ENCODE results near the gene ZNF584.
"Not testable (repeated sequence)": the region's sequence is repeated elsewhere in the genome, so short reads cannot be mapped to it uniquely, and the experiment has no call there.

The ZNF584 gene

GRCh38 chr19:58400316-58400915 lies 8.0 kb upstream of the ZNF584 start:
- DNase-seq = peak in 17 of 42 donors; percentile 17 to 62 (median 37)
- intact Hi-C loops (cut with DNase I) = no loop called here

GRCh38 chr19:58400916-58401839 lies 7.3 kb upstream of the ZNF584 start:
- intact Hi-C loops (cut with DNase I) = no loop called here
- peak; percentile 98 to 100 (median 99) for DNase-seq

- intact Hi-C loops (cut with DNase I) = no loop called here
- DNase-seq = no peak
These were observed 6.5 kb upstream of the ZNF584 start for GRCh38 chr19:58401840-58402421.

GRCh38 chr19:58403920-58404478 lies 4.5 kb upstream of the ZNF584 start:
- DNase-seq = not testable (repeated sequence)

GRCh38 chr19:58406818-58407657 lies 1.4 kb upstream of the ZNF584 start:
- DNase-seq = no peak
- intact Hi-C loops (cut with DNase I) = no loop called here

More at GRCh38 chr19:58403920-58404478, 4.5 kb upstream of the ZNF584 start:
- intact Hi-C loops (cut with DNase I) = not testable (repeated sequence)

- intact Hi-C loops (cut with DNase I) = no loop called here
- DNase-seq = no peak
These were observed 744 bp upstream of the ZNF584 start for GRCh38 chr19:58407658-58408151.

- intact Hi-C loops (cut with DNase I) = no loop called here
- DNase-seq = peak in 17 of 42 donors; percentile 13 to 52 (median 30)
These were observed 751 bp downstream of the ZNF584 start for GRCh38 chr19:58409010-58409790.

- intact Hi-C loops (cut with DNase I) = no loop called here
- no peak for DNase-seq
These were observed 8.2 kb downstream of the ZNF584 start for GRCh38 chr19:58416604-58417003.

GRCh38 chr19:58417071-58417470 lies 8.6 kb downstream of the ZNF584 start:
- intact Hi-C loops (cut with DNase I) = no loop called here
- no peak for DNase-seq

- intact Hi-C loops (cut with DNase I) = no loop called here
- DNase-seq = no peak
These were observed 20.2 kb downstream of the ZNF584 start for GRCh38 chr19:58428617-58429016.

GRCh38 chr19:58429745-58430144 lies 21.3 kb downstream of the ZNF584 start:
- no peak for DNase-seq
- intact Hi-C loops (cut with DNase I) = no loop called here

- DNase-seq = no peak
- intact Hi-C loops (cut with DNase I) = no loop called here
These were observed 25.8 kb downstream of the ZNF584 start for GRCh38 chr19:58434217-58434616.

GRCh38 chr19:58439576-58440554 lies 31.4 kb downstream of the ZNF584 start, which contains the start of gene ZNF132:
TSS of gene ZNF132 (minus strand) at chr19:58440153. CDS start at chr19:58439821, 332 bp downstream.
- intact Hi-C loops (cut with DNase I) = no loop called here
- peak; percentile 96 to 100 (median 99) for DNase-seq

- DNase-seq = peak in 7 of 42 donors; percentile 1 to 38 (median 22)
- intact Hi-C loops (cut with DNase I) = no loop called here
These were observed 32.1 kb downstream of the ZNF584 start for GRCh38 chr19:58440556-58440955.

GRCh38 chr19:58442986-58443385 lies 34.5 kb downstream of the ZNF584 start:
- DNase-seq; intact Hi-C loops (cut with DNase I): not testable (repeated sequence)

- intact Hi-C loops (cut with DNase I); DNase-seq: not testable (repeated sequence)
These were observed 40.4 kb downstream of the ZNF584 start for GRCh38 chr19:58448860-58449259.

Measured in head of caudate nucleus (tissue), 42 donors.